ENCODE measurements around the gene FAM47B. TPM values are rescaled to one million over a fixed set of nuclear protein-coding genes. Genes with fewer than 3 reads are reported as not detected.

The FAM47B gene
- total RNA-seq (2022; extraction: Qiagen RNA extraction; ENCODE audit: low read depth) = not detected in 5 replicates

GRCh38 chrX:34942496-34942895 lies at the start of gene FAM47B:
TSS of gene FAM47B (plus strand) at chrX:34942796. CDS start at chrX:34942832, 36 bp downstream.

Measured in A549 treated with CpdA at 1 μM for 4 hours (cell line).